BJ (cell line): ENCODE measurements around the gene MAGOH. TPM values are rescaled to one million over a fixed set of nuclear protein-coding genes. Genes with fewer than 3 reads are reported as not detected.

Experiments used
- CTCF ChIA-PET: fragments of 350-600 bp; formaldehyde crosslinking; extraction: SDS; loops from one replicate; lab custom pipeline; 2021; ENCODE audit warnings: antibody characterized with exemption, inconsistent platforms; lab: Yijun Ruan, JAX
- POLR2A ChIA-PET: fragments of 300-600 bp; sonication (Branson Sonifier 250); formaldehyde crosslinking; extraction: SDS; loops from one replicate; lab custom pipeline; 2021; ENCODE audit warnings: antibody characterized with exemption; lab: Charles Lee
- DNase-seq: peaks from one replicate; pipeline ENCODE4 v3.0.0-alpha.2; 2011; ENCODE audit warnings: low read depth
- H3K27me3 ChIP-seq: 2 replicates; pipeline ENCODE4 v1.6.0; 2011; ENCODE audit warnings: low read length; ENCODE audit not compliant: control insufficient read depth, insufficient read depth
- H3K36me3 ChIP-seq: 2 replicates; pipeline ENCODE4 v1.5.1; 2011; ENCODE audit warnings: low read length; ENCODE audit not compliant: control insufficient read depth, insufficient read depth
- H3K4me3 ChIP-seq: 2 replicates; pipeline ENCODE4 v1.5.1; 2011; ENCODE audit warnings: low read depth, mild to moderate bottlenecking, control low read depth, low read length
- polyA minus RNA-seq: library from RNA; depleted of rRNA, polyadenylated mRNA; stranded (reverse); fragments of >200 nt; gene quantifications from 2 replicates; pipeline ENCODE4 v1.2.3, GENCODE V29; 2011; rRNA and poly(A)+ RNA removed
- polyA plus RNA-seq: library from polyadenylated mRNA; depleted of rRNA; stranded (reverse); fragments of >200 nt; gene quantifications from 2 replicates; pipeline ENCODE4 v1.2.3, GENCODE V29; 2011; rRNA removed
- TF ChIP-seq, protein P1 (sequence below): IDR thresholded peaks from 2 replicates; pipeline ENCODE4 v1.5.1; 2011; ENCODE audit warnings: low read depth, mild to moderate bottlenecking, control low read depth, inconsistent platforms, low read length, moderate library complexity; ENCODE audit not compliant: insufficient read depth

Gene MAGOH
- polyA plus RNA-seq (3.9 and 24.9 TPM in 2 replicates), polyA minus RNA-seq (23.6 and 23.7 TPM in 2 replicates)

DNA sequence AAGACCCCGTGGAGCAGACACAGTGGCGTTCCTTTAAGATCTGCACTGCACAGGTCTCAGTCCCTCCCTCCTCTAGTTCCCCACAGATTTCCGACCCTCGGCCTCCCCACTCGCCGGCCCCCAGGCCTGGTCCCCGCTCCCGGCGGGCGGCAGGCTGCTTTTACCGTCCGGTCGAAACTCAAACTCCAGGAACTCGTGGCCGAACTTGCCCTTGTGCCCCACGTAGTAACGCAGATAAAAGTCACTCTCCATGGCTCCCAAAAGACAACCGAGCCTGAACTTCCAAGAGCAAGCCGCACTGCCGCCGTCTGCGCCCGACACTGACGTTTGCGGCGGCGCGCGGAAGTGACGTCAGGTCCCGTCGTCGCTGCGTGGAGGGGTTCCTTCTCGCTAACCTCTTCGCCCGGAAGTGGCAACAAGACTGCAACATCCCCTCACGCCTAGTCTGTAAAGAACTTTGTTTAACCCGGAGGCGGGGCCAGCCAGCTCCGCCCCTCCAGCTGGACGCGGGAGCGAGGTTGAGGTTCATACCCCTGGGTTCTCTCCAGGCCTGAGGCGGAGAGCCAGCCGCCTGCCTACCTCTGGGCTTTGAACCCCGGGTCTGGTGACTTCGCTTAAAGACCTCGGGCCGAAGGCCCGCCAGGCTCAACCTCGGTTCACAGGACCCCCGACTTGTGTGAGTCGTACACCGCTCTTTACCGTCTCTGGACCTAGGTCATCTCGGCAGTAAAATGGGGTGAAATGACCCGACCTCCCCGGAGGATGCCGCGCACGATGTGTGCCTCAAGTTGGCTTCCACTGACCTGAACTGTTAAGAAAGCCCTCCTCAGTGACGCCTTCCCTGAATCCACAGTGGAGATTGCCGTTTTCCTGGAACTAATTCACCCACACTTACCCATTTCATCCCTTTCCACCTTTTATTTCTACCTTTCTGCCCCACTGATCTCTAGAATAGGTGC lies at the start of gene MAGOH:
TSS of gene MAGOH (minus strand) at position 322 of the 959 bp plus-strand sequence. CDS start at position 252, 70 bp downstream.
- ChIA-PET POLR2A (no interaction called here), CTCF (interaction anchor here (0.6 kb wide), 1 partner anchor 15 kb away, joined by 3 read pairs; no protein-coding TSS in a partner anchor)
- Histone ChIP-seq H3K27me3 (no peaks in the 10 kb centered on the region), H3K36me3 (peaks cover 3% of the 10 kb centered on the region), H3K4me3 (peak within 1 kb of the TSS; percentile 76)
- TF ChIP-seq, protein P1, sequence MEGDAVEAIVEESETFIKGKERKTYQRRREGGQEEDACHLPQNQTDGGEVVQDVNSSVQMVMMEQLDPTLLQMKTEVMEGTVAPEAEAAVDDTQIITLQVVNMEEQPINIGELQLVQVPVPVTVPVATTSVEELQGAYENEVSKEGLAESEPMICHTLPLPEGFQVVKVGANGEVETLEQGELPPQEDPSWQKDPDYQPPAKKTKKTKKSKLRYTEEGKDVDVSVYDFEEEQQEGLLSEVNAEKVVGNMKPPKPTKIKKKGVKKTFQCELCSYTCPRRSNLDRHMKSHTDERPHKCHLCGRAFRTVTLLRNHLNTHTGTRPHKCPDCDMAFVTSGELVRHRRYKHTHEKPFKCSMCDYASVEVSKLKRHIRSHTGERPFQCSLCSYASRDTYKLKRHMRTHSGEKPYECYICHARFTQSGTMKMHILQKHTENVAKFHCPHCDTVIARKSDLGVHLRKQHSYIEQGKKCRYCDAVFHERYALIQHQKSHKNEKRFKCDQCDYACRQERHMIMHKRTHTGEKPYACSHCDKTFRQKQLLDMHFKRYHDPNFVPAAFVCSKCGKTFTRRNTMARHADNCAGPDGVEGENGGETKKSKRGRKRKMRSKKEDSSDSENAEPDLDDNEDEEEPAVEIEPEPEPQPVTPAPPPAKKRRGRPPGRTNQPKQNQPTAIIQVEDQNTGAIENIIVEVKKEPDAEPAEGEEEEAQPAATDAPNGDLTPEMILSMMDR = no peak
- DNase-seq = peak; percentile 77

DNA sequence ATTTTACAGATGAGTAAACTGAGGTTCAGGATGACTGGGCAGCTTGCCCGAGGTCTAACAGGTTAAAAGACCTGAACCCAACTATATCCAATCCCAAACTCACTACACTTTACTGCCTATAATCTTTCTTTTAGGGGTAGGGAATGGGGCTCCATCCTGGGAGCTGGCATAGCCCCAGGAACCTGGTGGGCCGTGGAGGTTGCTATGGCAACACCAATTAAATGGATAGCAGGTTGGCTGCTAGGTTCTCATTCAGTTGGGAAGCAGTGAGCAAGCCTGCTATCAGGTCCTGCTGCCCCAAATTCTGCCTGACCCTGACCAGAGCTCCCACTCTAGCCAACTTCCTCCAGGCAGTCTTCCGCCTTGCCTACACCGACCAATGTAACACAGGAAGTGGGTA lies 48.6 kb upstream of the MAGOH start:
- DNase-seq = no peak
- no peaks in the 10 kb centered on the region; the same call in 1 of the 2 replicates for H3K36me3 ChIP-seq
- no peaks in the 10 kb centered on the region for H3K27me3 ChIP-seq
- TF ChIP-seq, protein P1 = no peak
- ChIA-PET CTCF (interaction anchor here (1.2 to 3.9 kb wide), 3 partner anchors 9 to 106 kb away, joined by 3 to 25 read pairs (median 19); no protein-coding TSS in a partner anchor), POLR2A (no interaction called here)
- no peak overlapping the region for H3K4me3 ChIP-seq

DNA sequence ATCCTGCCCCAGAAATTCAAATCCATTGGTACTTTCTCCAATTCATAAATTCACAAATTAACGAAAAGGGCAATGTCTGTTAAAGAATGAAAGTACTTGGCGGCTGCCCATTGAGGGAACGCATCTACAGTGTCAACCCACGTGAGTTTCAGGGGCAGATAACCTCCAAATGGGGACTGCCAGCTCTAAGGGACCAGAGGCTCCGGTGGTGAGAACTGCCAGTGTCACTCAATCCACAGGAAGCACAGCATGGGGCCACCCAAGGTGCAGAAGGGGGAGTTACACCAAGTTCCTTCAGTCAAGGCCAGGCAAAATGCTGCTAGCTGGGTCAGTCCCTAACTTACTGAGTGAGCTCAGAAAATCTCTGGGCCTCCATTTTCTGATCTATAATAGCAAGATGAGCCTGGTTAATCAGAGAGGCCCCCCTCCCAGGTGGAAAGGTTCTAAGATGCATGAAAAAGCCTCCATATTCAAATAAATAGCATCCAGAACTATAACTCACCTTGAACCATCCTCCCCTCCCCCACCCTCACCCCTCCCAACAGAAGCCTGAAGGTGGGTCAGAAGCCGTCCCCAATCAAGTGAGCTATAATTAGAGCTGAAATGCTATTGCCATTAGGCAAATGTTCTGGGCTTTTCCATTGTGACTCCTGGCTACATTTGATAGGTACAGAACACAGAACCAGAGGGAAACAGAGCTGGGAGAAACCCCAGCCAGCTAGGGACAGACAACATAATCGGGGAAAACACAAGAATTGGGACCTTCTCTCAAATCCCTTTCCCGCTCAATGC lies 47.8 kb upstream of the MAGOH start:
- Histone ChIP-seq H3K27me3 (no peaks in the 10 kb centered on the region), H3K4me3 (no peak overlapping the region), H3K36me3 (no peaks in the 10 kb centered on the region; the same call in 1 of the 2 replicates)
- DNase-seq = no peak
- TF ChIP-seq, protein P1 = no peak
- ChIA-PET POLR2A (no interaction called here), CTCF (interaction anchor here (1.2 to 3.9 kb wide), 3 partner anchors 8 to 107 kb away, joined by 3 to 25 read pairs (median 19); no protein-coding TSS in a partner anchor)

DNA sequence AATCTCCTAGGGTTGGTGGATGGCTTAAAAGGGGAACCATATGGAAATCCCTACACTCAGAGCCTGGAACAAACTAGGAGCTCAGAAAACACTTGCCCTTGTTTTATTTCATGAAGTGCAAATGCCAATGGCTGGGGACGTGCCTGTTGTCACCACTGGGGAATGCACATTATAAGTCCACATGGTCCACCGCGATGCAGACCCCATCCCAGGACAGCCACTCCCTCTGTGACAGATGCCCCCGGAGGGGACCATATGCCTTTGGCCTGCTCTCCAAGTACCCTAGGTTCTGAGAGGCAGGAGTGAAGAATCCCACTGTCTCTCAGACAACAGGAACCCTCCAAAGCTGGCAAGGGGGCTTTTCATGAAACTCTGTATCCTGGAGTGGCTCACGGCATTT lies 47.2 kb upstream of the MAGOH start:
- Histone ChIP-seq H3K27me3 (no peaks in the 10 kb centered on the region), H3K4me3 (no peak overlapping the region), H3K36me3 (no peaks in the 10 kb centered on the region; the same call in 1 of the 2 replicates)
- TF ChIP-seq, protein P1 = no peak
- ChIA-PET POLR2A (no interaction called here), CTCF (interaction anchor here (3.7 to 3.9 kb wide), 2 partner anchors 8 to 107 kb away, joined by 19 to 25 read pairs; no protein-coding TSS in a partner anchor)
- DNase-seq = no peak
